WTC11 (cell line): Measurements from ENCODE around the gene PADI6. TPM values are rescaled to one million over a fixed set of nuclear protein-coding genes. Genes with fewer than 3 reads are reported as not detected.

ENCODE experiments used
- ATAC-seq: fragments of 200-7000 bp; cut with Tn5 transposase; 2 replicates; pipeline ENCODE4 v1.10.0; 2021; ENCODE audit warnings: mild to moderate bottlenecking, moderate library complexity
- CTCF ChIA-PET: fragments of 300-600 bp; sonication (Branson Sonifier 250); formaldehyde crosslinking; loops from one replicate; lab custom pipeline; 2021; ENCODE audit warnings: antibody characterized with exemption; lab: Charles Lee
- POLR2A ChIA-PET: fragments of 350-600 bp; sonication (Branson Sonifier 250); formaldehyde crosslinking; loops from one replicate; lab custom pipeline; 2021; ENCODE audit warnings: antibody characterized with exemption; lab: Charles Lee
- DNase-seq: peaks from one replicate; pipeline ENCODE4 v3.0.0; 2021; ENCODE audit warnings: low spot score
- H3K27ac Mint-ChIP-seq: 2 replicates; pipeline ENCODE4 v1.8.0; 2021; ENCODE audit warnings: mixed read lengths
- H3K27me3 Mint-ChIP-seq: 2 replicates; pipeline ENCODE4 v1.8.0; 2021; ENCODE audit warnings: low read depth, mild to moderate bottlenecking, moderate library complexity, mixed read lengths
- H3K36me3 Mint-ChIP-seq: 2 replicates; pipeline ENCODE4 v1.8.0; 2021; ENCODE audit warnings: mixed read lengths
- H3K4me1 Mint-ChIP-seq: 2 replicates; pipeline ENCODE4 v1.8.0; 2022; ENCODE audit warnings: mixed read lengths
- H3K4me3 Mint-ChIP-seq: 2 replicates; pipeline ENCODE4 v1.8.0; 2021; ENCODE audit warnings: mild to moderate bottlenecking, moderate library complexity, mixed read lengths
- H3K9me3 Mint-ChIP-seq: 2 replicates; pipeline ENCODE4 v1.8.0; 2021; ENCODE audit warnings: mixed read lengths
- ESRRA ChIP-seq: sonication (generic); formaldehyde crosslinking; IDR thresholded peaks from 2 replicates; pipeline ENCODE4 v1.8.1; 2022; ENCODE audit warnings: mild to moderate bottlenecking, missing genetic modification reagents, borderline replicate concordance
- MLX ChIP-seq: sonication (generic); formaldehyde crosslinking; IDR thresholded peaks from 2 replicates; pipeline ENCODE4 v1.8.1; 2023; ENCODE audit warnings: mild to moderate bottlenecking, missing genetic modification reagents, moderate library complexity
- NFYB ChIP-seq: sonication (generic); formaldehyde crosslinking; conservative IDR thresholded peaks from 2 replicates; pipeline ENCODE4 v1.8.0; 2022; ENCODE audit warnings: low read depth, missing genetic modification reagents
- total RNA-seq: library from RNA; stranded (reverse); gene quantifications from 3 replicates; pipeline ENCODE4 v1.2.3, GENCODE V29; 2021
- TF ChIP-seq, protein P1 (sequence below): sonication (generic); formaldehyde crosslinking; IDR thresholded peaks from 2 replicates; pipeline ENCODE4 v1.8.0; 2022; ENCODE audit warnings: mild to moderate bottlenecking, missing genetic modification reagents
- TF ChIP-seq, protein P2 (sequence below): sonication (generic); formaldehyde crosslinking; IDR thresholded peaks from 2 replicates; pipeline ENCODE4 v1.8.0; 2022; ENCODE audit warnings: mild to moderate bottlenecking, missing genetic modification reagents

The PADI6 gene
- total RNA-seq, 1 experiment from 2014 or later = not detected

GRCh38 chr1:17447501-17447992 lies 75.6 kb downstream of the PADI6 start:
- POLR2A ChIA-PET = no interaction called here
- CTCF ChIA-PET = interaction anchor here (0.8 to 1.0 kb wide), 2 partner anchors 8 to 44 kb away, joined by 3 read pairs; partner anchors contain the start of gene RCC2
- DNase-seq (no peak), ATAC-seq (no peak)
- Mint-ChIP-seq H3K4me1 (peaks cover 18% of the 10 kb centered on the region), H3K27me3 (no peaks in the 10 kb centered on the region; the same call in 1 of the 2 replicates), H3K9me3 (no peaks in the 10 kb centered on the region), H3K27ac (0 out of 2 replicates have a peak overlapping the region, but pooled peaks have one; percentile 48), H3K36me3 (no peaks in the 10 kb centered on the region), H3K4me3 (no peak overlapping the region)
- TF ChIP-seq, protein P1, sequence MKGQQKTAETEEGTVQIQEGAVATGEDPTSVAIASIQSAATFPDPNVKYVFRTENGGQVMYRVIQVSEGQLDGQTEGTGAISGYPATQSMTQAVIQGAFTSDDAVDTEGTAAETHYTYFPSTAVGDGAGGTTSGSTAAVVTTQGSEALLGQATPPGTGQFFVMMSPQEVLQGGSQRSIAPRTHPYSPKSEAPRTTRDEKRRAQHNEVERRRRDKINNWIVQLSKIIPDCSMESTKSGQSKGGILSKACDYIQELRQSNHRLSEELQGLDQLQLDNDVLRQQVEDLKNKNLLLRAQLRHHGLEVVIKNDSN (CRISPR knock-in tag) = no peak
- TF ChIP-seq ESRRA (CRISPR knock-in tag) (no peak), NFYB (CRISPR knock-in tag) (no peak), MLX (CRISPR knock-in tag) (no peak)
- TF ChIP-seq, protein P2, sequence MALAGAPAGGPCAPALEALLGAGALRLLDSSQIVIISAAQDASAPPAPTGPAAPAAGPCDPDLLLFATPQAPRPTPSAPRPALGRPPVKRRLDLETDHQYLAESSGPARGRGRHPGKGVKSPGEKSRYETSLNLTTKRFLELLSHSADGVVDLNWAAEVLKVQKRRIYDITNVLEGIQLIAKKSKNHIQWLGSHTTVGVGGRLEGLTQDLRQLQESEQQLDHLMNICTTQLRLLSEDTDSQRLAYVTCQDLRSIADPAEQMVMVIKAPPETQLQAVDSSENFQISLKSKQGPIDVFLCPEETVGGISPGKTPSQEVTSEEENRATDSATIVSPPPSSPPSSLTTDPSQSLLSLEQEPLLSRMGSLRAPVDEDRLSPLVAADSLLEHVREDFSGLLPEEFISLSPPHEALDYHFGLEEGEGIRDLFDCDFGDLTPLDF (CRISPR knock-in tag) = no peak

Other genes starting within 250 kb of the PADI6 start
- 0.15 to 0.57 TPM (median 0.18 TPM) in 3 replicates for gene PADI1, start 167.1 kb upstream of the PADI6 start, total RNA-seq
- gene PADI3, start 123.1 kb upstream of the PADI6 start, total RNA-seq = 0.61 to 2.0 TPM (median 1.9 TPM) in 3 replicates
- gene PADI4, start 64.0 kb upstream of the PADI6 start, total RNA-seq = 0.26 to 0.39 TPM (median 0.27 TPM) in 3 replicates
- gene RCC2, start 67.5 kb downstream of the PADI6 start, total RNA-seq = 377 to 407 TPM (median 395 TPM) in 3 replicates
- 32.4 to 34.6 TPM (median 34.4 TPM) in 3 replicates for gene ARHGEF10L, start 167.5 kb downstream of the PADI6 start, total RNA-seq